HG02852 (cell line): ENCODE data around the gene LSM14B.
A peak's percentile ranks its signal among the peaks of the same experiment; 100 is the strongest.
"Not testable (repeated sequence)": the region's sequence is repeated elsewhere in the genome, so short reads cannot be mapped to it uniquely, and the experiment has no call there.

Source experiments
- ATAC-seq: cut with Tn5 transposase; IDR thresholded peaks from one replicate; pipeline ENCODE4 v1.9.1; 2021; ENCODE audit warnings: mild to moderate bottlenecking, moderate library complexity; ENCODE audit not compliant: unreplicated experiment

The LSM14B gene

DNA sequence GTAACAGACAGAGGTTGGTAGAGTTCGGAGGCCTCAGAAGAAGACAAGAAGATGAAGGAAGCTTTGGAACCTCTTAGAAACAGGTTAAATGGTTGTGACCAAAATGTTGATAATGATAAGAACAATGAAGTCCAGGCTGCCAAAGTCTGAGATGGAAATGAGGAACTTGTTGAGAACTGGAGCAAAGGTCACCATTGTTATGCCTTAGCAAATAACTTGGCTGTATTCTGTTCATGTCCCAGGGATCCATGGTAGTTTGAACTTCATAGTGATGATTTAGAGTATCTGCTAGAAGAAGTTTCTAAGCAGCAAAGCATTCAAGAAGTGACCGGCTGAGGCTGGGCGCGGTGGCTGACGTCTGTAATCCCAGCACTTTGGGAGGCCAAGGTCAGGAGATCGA lies 11.1 kb upstream of the LSM14B start:
- ATAC-seq = no peak

DNA sequence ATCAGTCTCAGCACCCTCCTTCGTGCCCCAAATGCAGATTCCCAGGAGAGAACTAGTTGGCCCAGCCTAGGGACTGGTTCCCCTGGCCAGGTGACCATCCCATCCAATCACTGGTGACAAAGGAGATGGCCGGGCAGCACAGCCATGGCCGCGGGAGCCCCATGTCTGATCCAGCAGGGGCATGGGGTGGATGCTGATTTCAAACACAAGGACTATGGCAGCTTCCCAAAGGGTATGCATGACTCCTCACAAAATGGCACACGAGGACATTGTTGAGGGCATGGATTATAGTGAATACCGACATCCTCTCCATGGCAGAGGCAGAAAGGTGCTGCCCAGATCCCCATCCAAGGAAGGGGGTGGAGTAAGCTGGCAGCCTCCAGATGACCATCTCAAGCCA lies 9.9 kb upstream of the LSM14B start:
- no peak for ATAC-seq

DNA sequence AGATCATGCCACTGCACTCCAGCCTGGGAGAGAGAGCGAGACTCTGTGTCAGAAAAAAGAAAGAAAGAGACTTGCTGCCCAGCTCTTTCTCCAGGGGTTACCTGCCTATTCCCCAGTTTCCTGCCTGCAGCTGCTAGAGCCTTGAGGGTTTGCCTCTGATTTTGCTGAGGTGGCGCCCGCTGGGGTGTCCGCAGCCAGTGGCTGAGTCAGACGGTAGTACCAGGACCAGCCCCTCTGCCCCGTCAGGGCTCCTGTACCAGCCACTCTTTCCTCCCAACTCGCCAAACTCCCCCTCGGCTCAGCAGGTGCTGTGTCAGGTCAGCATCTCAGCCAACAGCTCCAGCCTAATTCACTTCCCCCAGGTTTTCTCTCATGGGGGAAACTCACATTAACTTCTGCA lies 7.4 kb upstream of the LSM14B start:
- ATAC-seq = no peak

DNA sequence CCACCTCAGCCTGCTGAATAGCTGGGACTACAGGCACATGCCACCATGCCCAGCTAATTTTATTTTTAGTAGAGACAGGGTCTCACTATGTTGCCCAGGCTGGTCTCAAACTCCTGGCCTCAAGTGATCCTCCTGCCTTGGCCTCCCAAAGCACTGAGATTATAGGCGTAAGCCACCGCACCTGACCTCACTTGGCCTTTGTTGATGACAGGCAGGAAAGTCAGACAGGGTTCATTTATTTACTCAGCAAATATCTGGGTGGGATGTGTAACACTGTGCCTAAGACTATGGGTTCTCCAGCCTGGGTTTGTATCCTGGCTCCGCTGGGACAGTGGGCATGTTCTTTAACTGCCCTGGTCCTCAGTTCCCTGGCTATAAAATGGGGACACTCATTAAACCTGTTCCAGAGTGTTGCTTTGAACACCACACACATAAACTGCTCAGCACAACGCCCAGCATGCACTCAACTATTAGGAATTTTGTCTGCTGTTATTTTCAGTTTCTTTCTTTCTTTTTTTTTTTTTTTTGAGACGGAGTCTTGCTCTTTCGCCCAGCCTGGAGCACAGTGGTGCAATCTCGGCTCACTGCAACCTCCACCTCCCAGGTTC lies 6.4 kb upstream of the LSM14B start:
- not testable (repeated sequence) for ATAC-seq

DNA sequence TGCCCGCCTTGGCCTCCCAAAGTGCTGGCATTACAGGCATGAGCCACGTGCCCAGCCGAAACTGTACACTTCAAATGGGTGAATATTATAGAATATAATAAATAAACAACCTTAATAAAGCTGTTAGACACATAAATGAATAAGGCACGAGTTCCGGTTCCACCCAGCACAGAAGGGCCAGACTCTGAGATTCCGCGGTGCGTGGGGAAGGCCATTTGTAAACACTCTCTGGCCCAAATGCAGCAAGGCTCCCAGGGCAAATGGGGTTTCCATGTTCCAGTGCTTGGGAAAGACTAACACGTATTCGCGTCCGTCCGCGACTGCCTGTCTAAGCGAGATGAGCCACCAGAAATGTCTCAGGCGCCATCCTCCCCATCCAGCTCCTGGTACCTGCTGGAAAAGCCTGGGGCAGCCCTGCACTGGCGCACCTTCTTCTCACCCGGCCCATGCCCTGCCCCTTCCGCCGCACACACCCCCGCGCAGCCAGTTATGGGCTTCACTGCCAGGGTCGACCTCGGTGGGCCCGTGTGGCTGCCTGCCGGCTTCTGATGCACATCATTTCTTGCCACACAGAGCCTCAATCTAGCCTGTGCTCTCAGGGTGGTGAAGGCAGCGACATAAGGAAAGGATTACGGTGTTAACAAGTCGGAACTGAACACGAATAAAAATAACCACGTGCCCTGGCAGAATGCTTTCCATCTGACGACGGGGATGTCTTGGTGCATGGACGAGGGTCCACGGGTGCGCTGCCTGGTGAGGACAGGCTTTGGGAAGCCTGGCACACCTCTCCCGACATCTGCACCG lies 5.5 kb upstream of the LSM14B start:
- no peak for ATAC-seq

DNA sequence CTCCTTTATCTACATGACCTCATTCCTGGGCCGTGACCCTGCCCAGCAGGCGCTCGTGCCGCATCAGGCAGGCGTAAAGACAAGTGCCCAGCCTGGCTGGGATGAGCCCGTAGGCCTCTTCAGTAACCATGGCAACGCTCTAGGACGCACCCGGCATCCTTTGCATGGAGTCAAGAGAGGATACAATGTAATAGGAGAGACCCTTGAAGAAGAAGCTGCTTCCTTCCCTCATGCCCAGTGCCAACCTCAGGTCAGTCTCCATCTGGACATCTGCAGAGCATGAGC lies 5.0 kb upstream of the LSM14B start:
- no peak for ATAC-seq

DNA sequence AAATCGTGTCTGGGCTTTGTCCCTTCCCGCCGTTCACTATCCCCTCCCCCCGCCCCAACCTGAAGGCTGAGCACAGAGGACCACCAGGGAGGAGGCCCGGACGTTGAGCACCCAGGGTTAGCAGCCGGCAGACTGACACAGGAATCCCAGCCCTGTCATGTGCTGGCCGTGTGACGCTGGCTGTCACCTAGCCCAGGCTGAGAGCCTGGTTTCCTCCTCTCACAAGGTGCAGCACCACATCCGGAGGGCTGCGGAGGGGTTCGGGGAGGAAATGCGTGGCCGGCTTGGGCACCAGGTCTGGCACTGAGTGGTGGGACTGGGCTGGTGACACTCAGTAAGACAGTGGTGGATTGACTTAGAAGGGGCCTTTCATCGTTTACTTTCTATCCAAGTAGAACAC lies 4.6 kb upstream of the LSM14B start:
- ATAC-seq = no peak

DNA sequence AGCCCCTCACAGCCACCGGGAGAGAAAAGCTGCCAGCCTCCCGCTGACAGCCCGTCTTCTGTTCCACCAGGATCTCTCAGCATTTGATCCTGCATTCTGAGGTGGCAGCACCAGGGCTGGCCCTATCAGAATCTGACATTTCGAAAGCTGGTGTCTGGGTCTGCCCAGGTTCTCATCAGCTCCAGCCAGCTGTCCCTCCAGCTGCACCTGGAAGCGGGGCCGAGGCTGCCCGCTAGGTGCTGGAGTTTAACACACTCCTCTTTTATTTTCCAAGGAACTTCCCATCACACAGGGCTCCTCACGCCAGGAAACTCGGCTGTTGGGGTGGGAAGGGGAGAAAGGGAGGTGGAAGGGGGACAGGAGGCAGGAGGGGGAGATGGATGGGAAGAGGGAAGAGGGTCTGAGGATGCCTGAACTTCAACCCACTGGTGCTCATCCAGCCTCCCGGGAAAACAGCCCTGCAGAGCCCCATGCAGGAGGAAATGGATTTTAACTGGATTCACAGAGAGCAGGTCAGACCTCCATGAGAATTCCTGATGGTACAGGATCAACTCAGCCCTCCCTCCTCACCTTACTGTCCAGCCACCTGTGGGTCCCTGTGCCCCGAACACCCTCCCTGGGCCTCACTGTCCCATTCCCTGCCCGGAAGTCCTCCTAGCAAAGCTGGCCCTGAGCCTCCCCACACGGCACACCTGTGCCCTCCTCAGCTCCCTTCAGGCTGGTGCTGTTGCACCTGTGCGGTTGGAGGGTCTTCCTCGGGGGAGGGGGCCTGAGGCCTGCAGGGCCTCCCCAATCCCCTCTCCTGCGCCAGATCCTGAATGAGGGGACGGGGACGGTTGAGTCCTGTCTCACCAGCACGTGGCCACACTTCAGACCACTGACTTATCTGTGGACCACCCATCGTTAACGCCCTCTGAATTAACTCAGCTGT lies 3.9 kb upstream of the LSM14B start:
- ATAC-seq = no peak

DNA sequence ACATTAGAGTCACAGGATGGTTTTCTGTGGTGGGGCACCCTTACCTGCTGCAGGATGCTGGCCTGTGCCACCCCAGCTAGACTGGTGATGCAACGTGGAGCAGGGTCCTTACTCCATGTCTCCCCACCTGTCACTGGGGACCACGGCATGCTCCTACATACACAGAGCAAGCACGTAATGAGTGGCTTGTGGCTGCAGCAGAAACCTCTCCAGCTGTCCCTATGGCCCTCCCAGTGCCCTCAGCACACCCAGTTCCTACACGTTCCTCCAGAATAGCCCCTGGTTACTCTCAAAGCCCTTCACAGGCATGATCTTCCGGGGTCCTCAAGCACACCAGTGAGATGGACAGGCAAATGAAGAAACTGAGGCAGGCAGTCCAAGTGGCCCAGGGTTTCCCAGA lies 3.2 kb upstream of the LSM14B start:
- no peak for ATAC-seq

DNA sequence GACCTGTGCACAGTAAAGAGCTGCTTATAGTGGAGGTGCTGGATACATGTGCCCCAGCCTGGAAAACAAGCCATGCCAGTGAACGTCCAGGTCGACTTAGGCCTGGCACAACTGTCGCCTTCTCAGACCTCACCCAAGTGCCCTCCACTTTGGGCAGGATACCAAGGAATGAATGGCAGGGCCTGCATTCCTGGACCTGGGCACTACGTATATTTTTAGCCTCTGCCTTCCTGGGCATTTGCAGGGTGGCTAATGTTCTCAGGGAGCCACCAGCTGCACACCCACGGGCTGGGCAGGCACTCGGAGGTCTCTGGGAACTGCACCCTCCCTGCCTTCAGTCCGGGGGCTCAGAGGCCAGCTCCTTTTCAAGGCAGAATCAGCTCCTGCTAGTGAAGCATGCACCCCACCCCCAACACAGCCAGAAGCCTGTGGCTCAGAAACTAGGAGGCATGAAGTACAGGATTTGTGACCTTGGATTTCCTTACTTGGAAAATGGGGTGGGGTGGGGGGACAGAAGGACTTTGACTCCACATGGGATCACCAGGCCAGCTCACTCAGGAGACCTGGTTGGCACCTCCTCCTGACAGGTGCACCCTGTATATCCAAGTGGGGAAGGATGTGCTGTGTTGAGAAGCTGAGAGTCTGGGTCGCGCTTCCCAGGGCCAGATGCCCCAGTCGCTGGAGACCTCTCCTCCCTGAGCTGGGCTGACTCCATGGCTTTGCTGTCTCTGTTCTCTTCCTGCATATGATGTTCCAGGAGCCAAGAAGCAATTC lies 2.5 kb upstream of the LSM14B start:
- ATAC-seq = no peak

DNA sequence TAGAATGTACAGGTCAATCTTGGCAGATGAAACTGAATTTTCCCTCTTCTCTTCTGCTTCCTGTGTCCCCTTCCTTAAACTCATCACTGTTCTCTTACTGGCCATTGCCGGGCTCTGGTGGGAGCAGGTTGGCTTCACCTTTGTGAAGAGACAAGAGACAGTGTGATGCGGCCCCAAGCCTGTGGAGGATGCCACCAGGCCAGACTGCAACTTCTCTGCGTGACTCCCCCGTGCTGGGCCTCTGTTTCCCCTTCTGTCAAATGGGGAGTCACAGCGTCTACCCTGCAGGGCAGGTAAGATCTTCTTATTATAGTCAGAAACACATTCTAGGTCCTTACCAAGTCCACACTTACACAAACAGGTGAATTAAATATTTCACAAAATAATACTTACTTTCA lies 1.9 kb upstream of the LSM14B start:
- ATAC-seq = no peak

DNA sequence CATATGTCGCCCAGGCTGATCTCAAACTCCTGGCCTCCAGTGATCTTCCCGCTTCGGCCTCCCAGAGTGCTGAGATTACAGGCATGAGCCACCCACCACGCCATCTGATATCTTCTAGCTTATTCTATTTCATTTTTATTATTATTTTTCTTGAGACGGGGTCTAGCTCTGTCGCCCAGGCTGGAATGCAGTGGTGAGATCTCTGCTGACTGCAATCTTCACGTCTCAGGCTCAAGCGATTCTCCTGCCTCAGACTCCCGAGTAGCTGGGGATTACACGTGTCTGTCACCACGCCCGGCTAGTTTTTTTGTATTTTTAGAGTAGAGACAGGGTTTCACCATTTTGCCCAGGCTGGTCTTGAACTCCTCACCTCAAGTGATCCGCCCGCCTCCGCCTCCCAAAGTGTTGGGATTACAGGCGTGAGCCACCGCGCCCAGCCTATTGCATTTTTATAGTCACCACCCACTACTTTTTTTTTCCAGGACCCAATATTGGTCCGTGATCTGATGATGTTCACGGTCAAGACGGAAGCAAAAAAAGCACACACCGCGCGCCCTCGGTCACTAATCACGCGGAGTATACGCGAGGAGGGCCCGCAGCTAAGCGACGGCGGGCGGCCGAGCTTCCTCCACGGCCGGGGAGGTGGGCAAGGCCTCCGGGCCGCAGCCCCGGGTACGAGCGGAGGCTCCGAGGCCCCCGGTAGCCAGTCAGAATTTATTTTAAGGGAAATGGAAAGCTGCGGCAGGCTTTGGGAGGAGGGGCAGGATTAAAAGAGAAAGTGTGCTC lies 1.1 kb upstream of the LSM14B start:
- peak; percentile 10 for ATAC-seq

DNA sequence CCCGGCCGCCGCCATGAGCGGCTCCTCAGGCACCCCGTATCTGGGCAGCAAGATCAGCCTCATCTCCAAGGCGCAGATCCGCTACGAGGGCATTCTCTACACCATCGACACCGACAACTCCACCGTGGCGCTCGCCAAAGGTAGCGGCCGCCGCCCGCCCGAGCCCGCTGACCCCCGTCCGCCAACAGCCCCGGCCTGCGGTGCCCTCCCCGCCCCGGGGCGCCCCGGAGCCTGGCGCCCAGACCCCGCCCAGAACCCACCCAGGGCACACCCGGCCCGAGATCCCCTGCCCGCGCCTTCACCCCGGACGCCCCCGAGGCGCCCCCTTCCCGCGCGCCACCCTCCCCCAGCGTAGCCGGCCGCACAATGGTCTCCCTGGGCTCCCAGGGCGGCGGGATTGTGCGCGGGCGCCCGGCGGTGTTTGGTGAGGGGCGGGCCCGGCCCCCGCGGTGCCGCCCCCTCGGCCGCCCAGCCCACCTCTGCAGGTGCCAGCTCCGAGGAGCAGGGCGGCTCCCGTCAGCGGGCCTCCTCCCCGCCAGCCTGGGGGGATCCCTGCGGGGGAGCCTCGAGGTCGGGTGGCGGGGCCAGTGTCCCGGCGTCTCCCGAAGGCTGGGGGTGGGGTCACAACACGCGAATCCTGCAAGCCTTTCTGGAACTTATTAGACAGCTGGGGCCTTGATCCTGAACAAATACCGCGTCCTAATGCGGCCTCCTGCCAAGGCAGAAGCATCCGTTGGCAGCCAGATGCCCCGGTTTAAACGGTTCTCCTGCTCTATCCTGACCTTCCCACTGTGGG lies 577 bp downstream of the LSM14B start:
- ATAC-seq = peak; percentile 9

DNA sequence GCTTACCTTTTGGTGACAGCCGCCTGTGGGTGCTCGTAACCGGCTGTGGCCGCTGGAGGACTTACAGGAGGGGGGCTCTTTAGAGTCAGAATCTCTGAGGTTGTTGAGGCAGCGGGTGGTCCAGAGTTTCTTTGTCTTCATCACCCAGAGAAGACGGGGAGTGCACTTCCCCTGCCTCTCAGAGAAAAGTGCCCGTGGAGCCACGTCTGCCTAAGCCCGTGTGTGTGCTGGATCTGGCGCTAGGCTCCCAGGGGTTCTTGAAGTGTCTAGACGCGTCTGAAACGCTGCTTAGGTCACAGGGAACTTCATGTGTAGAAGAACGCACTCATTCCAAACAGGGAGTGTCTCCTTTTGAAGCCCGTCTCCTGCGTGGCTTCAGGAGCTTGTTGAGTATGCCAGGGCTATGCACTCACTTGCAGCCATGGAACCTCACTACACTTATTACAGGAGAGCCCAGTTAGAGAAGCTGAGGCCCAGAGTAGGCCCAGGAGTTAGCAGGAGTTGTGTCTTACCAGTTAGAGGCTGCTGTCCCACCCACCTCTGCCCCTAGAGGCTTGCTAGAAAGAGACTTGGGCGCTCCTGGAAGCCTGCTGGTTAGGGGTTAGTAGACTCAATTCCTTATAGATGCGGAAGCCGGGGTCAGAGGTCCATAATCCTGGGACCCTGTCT lies 1.3 kb downstream of the LSM14B start:
- ATAC-seq = no peak

DNA sequence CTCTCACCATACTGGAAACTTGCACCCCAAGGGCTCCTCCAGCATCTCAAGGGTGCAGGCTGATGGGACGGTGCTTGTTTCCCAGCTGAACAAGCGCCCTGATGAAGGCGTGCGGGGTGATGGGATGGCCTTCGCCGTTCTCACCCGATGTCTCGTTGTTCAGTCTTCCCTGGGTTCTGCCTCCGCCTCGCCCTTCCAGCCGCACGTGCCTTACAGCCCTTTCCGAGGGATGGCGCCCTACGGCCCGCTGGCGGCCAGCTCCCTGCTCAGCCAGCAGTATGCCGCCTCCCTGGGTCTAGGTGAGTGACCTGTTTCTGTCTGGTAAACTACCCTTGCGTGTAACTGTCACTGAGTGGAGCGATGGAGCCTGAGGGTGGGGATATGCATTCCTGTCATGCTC lies 3.9 kb downstream of the LSM14B start:
- no peak for ATAC-seq

DNA sequence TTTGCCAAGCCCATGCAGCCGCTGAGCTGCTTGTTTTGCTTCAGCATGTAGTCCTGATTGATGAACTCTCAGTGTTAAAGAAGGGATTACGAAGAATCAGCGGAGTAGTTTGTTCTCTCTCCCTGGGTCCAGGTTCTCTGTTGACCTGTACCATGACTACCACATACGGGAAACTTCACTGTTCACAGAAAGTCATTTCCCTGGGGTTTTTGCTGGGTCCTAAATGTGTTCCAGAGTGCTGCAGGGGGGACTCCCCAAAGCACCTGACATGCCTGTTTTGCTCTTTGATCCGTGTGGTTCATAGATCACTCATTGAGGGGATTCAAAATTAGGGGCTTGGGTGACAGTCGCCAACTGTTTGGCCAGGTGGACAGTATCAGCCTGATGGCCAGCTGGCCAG lies 5.5 kb downstream of the LSM14B start:
- no peak for ATAC-seq

DNA sequence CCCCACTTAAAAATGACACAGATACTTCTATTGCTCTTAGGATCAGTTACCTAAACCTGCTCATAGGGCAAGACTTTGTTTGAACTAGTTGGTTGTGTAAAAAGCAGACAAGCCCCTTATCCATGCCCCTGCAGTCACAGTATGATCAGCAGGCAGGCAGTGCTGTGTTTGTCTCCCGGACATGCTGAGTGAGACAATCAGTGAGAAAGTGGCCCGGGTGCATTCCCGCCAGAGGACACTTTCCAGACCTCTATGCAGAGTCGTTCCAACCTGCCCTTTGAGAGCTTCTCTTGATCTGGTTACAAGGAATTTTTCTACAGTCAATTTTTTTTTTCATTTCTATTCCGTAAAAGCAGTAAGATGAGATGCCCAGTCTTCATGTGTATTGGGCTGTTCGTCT lies 6.2 kb downstream of the LSM14B start:
- ATAC-seq = no peak

DNA sequence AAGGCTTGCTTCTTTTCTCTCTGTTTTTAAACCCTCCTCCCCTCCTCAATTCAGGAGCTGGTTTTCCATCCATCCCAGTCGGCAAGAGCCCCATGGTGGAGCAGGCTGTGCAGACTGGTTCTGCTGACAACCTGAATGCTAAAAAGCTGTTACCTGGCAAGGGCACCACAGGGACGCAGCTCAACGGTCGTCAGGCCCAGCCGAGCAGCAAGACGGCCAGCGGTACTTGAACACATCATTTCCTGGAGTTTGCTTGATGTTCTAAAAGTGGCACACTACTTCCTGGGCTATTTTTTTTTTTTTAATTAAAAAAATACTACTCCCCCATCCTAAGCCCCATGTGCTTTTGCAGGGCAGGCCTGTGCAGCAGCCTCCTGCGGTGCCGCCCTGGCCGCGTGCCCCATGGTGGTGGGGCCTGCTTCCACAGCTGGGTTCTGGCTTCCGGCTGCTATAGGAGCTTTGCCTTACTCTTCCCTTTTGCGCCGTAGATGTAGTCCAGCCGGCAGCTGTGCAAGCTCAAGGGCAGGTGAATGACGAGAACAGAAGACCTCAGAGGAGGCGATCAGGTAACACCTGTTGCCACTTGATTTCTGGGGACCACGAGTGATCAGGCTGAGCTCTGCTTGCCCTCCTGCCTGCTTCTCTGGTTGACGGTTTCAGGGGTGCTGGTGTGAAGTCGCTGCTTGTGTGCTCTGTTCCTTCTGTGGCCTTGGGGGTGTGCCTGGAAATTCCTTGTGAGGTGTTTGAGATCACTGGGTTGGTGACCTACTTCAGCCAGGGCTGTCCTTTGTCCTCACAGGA lies 7.7 kb downstream of the LSM14B start:
- no peak for ATAC-seq
